ENCODE data around the gene KPNA4. TPM values are rescaled to one million over a fixed set of nuclear protein-coding genes. Genes with fewer than 3 reads are reported as not detected.

Gene KPNA4
- total and polyA plus RNA-seq, 2 donors from 2014 or later = 11.7 to 37.9 TPM

DNA sequence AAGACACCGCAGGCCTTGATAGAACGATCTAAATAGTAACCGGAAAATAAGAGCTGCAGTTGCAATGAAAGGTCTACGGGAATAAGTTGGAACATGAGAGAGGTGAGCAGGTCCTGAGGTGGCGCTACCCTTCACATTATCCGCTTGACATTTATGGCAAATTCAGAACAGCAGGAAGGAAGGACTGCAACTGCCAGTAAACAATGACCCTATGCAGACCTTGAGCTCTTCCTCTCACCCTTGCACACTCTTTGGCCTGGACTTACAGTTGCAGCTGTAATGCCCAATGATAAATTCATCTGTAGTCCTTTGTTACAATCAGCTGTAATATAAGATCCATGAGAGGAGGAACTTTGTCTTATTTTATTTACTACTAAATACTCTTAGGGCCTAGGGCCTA lies 83.5 kb downstream of the KPNA4 start:
- DNase-seq (peak in 1 of 5 donors; percentile 5), FAIRE-seq (no peak)
- Histone ChIP-seq H3K4me3 (ENCODE audit: low read length in 3 of 3) (no peak overlapping the region), H3K27me3 (ENCODE audit: control insufficient read depth, insufficient read depth, low read length) (no peaks in the 10 kb centered on the region), H3K4me1 (ENCODE audit: control insufficient read depth in 2 of 3, insufficient read depth in 2 of 3, low read depth in 1 of 3, low read length in 3 of 3) (peaks cover 0 to 4% (median 0%) of the 10 kb centered on the region in 3 donors), H3K27ac (ENCODE audit: low read depth in 2 of 2, low read length in 2 of 2) (no peak overlapping the region), H3K9me3 (ENCODE audit: control insufficient read depth in 2 of 3, insufficient read depth in 1 of 3, low read length in 3 of 3) (no peaks in the 10 kb centered on the region), H3K36me3 (ENCODE audit: control insufficient read depth in 2 of 3, insufficient read depth in 3 of 3, low read length in 3 of 3) (no peaks in the 10 kb centered on the region), H3K9ac (ENCODE audit: low read length in 3 of 3) (no peak overlapping the region)
- TF ChIP-seq, protein P1, sequence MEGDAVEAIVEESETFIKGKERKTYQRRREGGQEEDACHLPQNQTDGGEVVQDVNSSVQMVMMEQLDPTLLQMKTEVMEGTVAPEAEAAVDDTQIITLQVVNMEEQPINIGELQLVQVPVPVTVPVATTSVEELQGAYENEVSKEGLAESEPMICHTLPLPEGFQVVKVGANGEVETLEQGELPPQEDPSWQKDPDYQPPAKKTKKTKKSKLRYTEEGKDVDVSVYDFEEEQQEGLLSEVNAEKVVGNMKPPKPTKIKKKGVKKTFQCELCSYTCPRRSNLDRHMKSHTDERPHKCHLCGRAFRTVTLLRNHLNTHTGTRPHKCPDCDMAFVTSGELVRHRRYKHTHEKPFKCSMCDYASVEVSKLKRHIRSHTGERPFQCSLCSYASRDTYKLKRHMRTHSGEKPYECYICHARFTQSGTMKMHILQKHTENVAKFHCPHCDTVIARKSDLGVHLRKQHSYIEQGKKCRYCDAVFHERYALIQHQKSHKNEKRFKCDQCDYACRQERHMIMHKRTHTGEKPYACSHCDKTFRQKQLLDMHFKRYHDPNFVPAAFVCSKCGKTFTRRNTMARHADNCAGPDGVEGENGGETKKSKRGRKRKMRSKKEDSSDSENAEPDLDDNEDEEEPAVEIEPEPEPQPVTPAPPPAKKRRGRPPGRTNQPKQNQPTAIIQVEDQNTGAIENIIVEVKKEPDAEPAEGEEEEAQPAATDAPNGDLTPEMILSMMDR (IDR thresholded peaks at IDR 0.05; ENCODE audit: borderline replicate concordance, extremely low read depth, insufficient read depth) = no peak
- intact Hi-C loops (cut with DNase I) = no loop called here

DNA sequence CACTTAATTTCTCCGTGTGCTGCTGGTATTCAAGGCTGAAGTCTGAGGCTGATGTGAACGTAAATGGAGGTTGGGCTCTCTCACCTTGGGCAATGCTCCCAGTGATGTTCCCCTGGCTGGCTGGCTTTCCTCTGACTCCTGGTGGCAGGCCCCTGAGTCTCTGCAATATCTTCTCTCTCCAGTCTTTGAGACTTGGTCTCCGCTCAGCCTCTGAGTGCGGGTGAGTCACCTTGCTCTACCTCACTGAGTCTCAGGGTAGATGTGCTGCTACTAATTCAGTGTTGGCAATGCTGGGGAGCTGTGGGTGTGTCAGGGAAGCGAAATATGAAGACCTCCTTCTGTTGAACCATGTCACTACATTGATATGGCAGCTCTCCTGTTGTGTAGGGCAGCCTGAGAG lies 84.4 kb downstream of the KPNA4 start:
- Histone ChIP-seq H3K27ac (ENCODE audit: low read depth in 2 of 2, low read length in 2 of 2) (no peak overlapping the region), H3K9ac (ENCODE audit: low read length in 3 of 3) (no peak overlapping the region), H3K27me3 (ENCODE audit: control insufficient read depth, insufficient read depth, low read length) (no peaks in the 10 kb centered on the region), H3K9me3 (ENCODE audit: control insufficient read depth in 2 of 3, insufficient read depth in 1 of 3, low read length in 3 of 3) (no peaks in the 10 kb centered on the region), H3K4me1 (ENCODE audit: control insufficient read depth in 2 of 3, insufficient read depth in 2 of 3, low read depth in 1 of 3, low read length in 3 of 3) (peaks cover 0 to 1% (median 0%) of the 10 kb centered on the region in 3 donors), H3K4me3 (ENCODE audit: low read length in 3 of 3) (no peak overlapping the region), H3K36me3 (ENCODE audit: control insufficient read depth in 2 of 3, insufficient read depth in 3 of 3, low read length in 3 of 3) (no peaks in the 10 kb centered on the region)
- TF ChIP-seq, protein P1 (IDR thresholded peaks at IDR 0.05; ENCODE audit: borderline replicate concordance, extremely low read depth, insufficient read depth) = no peak
- FAIRE-seq (no peak), DNase-seq (no peak)
- intact Hi-C loops (cut with DNase I) = no loop called here

DNA sequence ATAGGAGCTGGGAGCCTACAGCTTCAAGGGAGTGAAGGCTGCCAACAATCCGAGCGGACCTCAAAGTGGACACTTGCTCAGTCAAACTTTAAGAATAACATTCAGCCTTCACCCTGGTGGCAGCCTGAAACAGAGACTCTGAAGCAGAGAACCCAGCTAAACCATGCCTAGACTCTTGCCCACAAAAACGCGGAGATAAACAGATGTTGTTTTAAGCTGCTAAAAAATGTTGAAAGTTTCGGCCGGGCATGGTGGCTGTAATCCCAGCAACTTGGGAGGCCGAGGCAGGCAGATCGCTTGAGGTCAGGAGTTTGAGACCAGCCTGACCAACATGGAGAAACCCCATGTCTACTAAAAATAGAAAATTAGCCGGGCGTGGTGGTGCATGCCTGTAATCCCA lies 86.0 kb downstream of the KPNA4 start:
- no peaks in the 10 kb centered on the region for H3K36me3 ChIP-seq (ENCODE audit: control insufficient read depth in 2 of 3, insufficient read depth in 3 of 3, low read length in 3 of 3)
- no peaks in the 10 kb centered on the region for H3K27me3 ChIP-seq (ENCODE audit: control insufficient read depth, insufficient read depth, low read length)
- H3K9me3 ChIP-seq (ENCODE audit: control insufficient read depth in 2 of 3, insufficient read depth in 1 of 3, low read length in 3 of 3) = no peaks in the 10 kb centered on the region
- TF ChIP-seq, protein P1 (IDR thresholded peaks at IDR 0.05; ENCODE audit: borderline replicate concordance, extremely low read depth, insufficient read depth) = no peak
- H3K9ac ChIP-seq (ENCODE audit: low read length in 3 of 3) = no peak overlapping the region
- no peak overlapping the region for H3K4me3 ChIP-seq (ENCODE audit: low read length in 3 of 3)
- intact Hi-C loops (cut with DNase I) = no loop called here
- H3K4me1 ChIP-seq (ENCODE audit: control insufficient read depth in 2 of 3, insufficient read depth in 2 of 3, low read depth in 1 of 3, low read length in 3 of 3) = no peaks in the 10 kb centered on the region
- FAIRE-seq (no peak), DNase-seq (no peak)
- no peak overlapping the region for H3K27ac ChIP-seq (ENCODE audit: low read depth in 2 of 2, low read length in 2 of 2)

DNA sequence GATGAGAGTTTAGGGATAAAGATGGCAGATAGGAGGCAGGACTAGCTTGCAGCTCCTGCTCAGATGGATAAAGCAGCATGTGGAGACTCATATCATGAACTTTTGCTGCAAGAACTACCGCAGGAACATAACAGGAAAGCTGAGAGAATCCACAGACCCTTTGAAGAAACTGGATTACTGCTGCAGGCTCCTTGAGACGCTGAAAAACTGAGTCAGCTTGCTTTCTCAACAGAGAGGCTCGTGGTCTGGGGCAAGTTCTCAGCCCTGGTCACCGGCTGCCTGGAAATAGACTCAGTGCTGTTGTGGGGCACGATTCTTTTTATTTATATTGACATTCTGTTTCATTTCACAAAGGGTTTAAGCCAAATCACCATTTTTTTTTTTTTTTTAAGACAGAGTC lies 87.0 kb downstream of the KPNA4 start:
- no peaks in the 10 kb centered on the region for H3K9me3 ChIP-seq (ENCODE audit: control insufficient read depth in 2 of 3, insufficient read depth in 1 of 3, low read length in 3 of 3)
- DNase-seq (no peak), FAIRE-seq (no peak)
- H3K4me1 ChIP-seq (ENCODE audit: control insufficient read depth in 2 of 3, insufficient read depth in 2 of 3, low read depth in 1 of 3, low read length in 3 of 3) = no peaks in the 10 kb centered on the region
- H3K4me3 ChIP-seq (ENCODE audit: low read length in 3 of 3) = no peak overlapping the region
- no peaks in the 10 kb centered on the region for H3K27me3 ChIP-seq (ENCODE audit: control insufficient read depth, insufficient read depth, low read length)
- H3K27ac ChIP-seq (ENCODE audit: low read depth in 2 of 2, low read length in 2 of 2) = no peak overlapping the region
- intact Hi-C loops (cut with DNase I) = no loop called here
- H3K36me3 ChIP-seq (ENCODE audit: control insufficient read depth in 2 of 3, insufficient read depth in 3 of 3, low read length in 3 of 3) = no peaks in the 10 kb centered on the region
- no peak overlapping the region for H3K9ac ChIP-seq (ENCODE audit: low read length in 3 of 3)
- TF ChIP-seq, protein P1 (IDR thresholded peaks at IDR 0.05; ENCODE audit: borderline replicate concordance, extremely low read depth, insufficient read depth) = no peak

All from kidney (tissue), 14 donors.